Measurements from ENCODE around the gene NEDD4L.
"Not testable (repeated sequence)": the region's sequence is repeated elsewhere in the genome, so short reads cannot be mapped to it uniquely, and the experiment has no call there.

Gene NEDD4L

GRCh38 chr18:58043491-58044369, at the start of gene NEDD4L:
TSS of gene NEDD4L (plus strand) at chr18:58044226. CDS start at chr18:58044661, 435 bp downstream.
- DNase-seq: no peak

- no peak for DNase-seq
Measured at GRCh38 chr18:57995331-57995730, 48.7 kb upstream of the NEDD4L start.

GRCh38 chr18:57996894-57997293, 47.1 kb upstream of the NEDD4L start:
- not testable (repeated sequence) for DNase-seq

- DNase-seq: no peak
Measured at GRCh38 chr18:57997820-57998219, 46.2 kb upstream of the NEDD4L start.

GRCh38 chr18:57998461-57998860, 45.6 kb upstream of the NEDD4L start:
- DNase-seq: no peak

GRCh38 chr18:58004317-58004716, 39.7 kb upstream of the NEDD4L start:
- DNase-seq: no peak

- no peak for DNase-seq
Measured at GRCh38 chr18:58005011-58005410, 39.0 kb upstream of the NEDD4L start.

- no peak for DNase-seq
Measured at GRCh38 chr18:58005885-58006523, 38.0 kb upstream of the NEDD4L start.

- DNase-seq: no peak
Measured at GRCh38 chr18:58009166-58009565, 34.9 kb upstream of the NEDD4L start.

GRCh38 chr18:58010265-58010664, 33.8 kb upstream of the NEDD4L start:
- DNase-seq: no peak

GRCh38 chr18:58012356-58012755, 31.7 kb upstream of the NEDD4L start:
- DNase-seq: no peak

- DNase-seq: no peak
Measured at GRCh38 chr18:58013241-58014211, 30.5 kb upstream of the NEDD4L start.

GRCh38 chr18:58015065-58015780, 28.8 kb upstream of the NEDD4L start:
- DNase-seq: no peak

GRCh38 chr18:58017267-58017666, 26.8 kb upstream of the NEDD4L start:
- no peak for DNase-seq

- DNase-seq: no peak
Measured at GRCh38 chr18:58020567-58021107, 23.4 kb upstream of the NEDD4L start.

- no peak for DNase-seq
Measured at GRCh38 chr18:58021504-58021903, 22.5 kb upstream of the NEDD4L start.

- DNase-seq: no peak
Measured at GRCh38 chr18:58023108-58023507, 20.9 kb upstream of the NEDD4L start.

GRCh38 chr18:58024139-58024538, 19.9 kb upstream of the NEDD4L start:
- DNase-seq: no peak

GRCh38 chr18:58025205-58025604, 18.8 kb upstream of the NEDD4L start:
- DNase-seq: no peak

- no peak for DNase-seq
Measured at GRCh38 chr18:58025733-58026132, 18.3 kb upstream of the NEDD4L start.

- DNase-seq: no peak
Measured at GRCh38 chr18:58026395-58026794, 17.6 kb upstream of the NEDD4L start.

- no peak for DNase-seq
Measured at GRCh38 chr18:58026857-58027256, 17.2 kb upstream of the NEDD4L start.

All from GF-D8 (cell line).